NCI-H510A (cell line): Measurements from ENCODE around the gene RASSF5.
A peak's percentile ranks its signal among the peaks of the same experiment; 100 is the strongest.
"Not testable (repeated sequence)": the region's sequence is repeated elsewhere in the genome, so short reads cannot be mapped to it uniquely, and the experiment has no call there.

Source experiments
- DNase-seq: peaks from one replicate; lab custom pipeline; 2025; lab: John Stamatoyannopoulos, UW

Gene RASSF5

DNA sequence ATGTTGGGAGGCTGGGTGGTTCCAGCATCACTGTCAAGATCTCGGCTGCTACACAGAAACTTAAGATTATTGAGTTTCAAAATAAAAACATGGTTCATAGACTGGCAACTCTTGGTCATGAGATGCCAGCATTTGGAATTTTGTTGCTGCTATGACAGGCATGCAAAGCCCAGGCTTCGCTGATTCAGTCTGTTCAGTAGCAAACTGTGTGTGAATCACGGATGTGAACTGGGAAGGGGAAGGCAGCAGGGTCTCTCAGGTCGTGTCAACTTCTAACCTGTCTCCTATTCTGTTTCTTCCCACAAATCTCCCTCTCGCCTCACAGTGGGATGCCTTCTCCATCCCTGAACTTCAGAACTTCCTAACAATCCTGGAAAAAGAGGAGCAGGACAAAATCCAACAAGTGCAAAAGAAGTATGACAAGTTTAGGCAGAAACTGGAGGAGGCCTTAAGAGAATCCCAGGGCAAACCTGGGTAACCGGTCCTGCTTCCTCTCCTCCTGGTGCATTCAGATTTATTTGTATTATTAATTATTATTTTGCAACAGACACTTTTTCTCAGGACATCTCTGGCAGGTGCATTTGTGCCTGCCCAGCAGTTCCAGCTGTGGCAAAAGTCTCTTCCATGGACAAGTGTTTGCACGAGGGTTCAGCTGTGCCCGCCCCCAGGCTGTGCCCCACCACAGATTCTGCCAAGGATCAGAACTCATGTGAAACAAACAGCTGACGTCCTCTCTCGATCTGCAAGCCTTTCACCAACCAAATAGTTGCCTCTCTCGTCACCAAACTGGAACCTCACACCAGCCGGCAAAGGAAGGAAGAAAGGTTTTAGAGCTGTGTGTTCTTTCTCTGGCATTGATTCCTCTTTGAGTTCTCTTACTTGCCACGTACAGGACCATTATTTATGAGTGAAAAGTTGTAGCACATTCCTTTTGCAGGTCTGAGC, 79.4 kb downstream of the RASSF5 start:
- no peak for DNase-seq

- DNase-seq, result no peak
These were observed 80.6 kb downstream of the RASSF5 start for GRCh38 chr1:206587904-206588303.

DNA sequence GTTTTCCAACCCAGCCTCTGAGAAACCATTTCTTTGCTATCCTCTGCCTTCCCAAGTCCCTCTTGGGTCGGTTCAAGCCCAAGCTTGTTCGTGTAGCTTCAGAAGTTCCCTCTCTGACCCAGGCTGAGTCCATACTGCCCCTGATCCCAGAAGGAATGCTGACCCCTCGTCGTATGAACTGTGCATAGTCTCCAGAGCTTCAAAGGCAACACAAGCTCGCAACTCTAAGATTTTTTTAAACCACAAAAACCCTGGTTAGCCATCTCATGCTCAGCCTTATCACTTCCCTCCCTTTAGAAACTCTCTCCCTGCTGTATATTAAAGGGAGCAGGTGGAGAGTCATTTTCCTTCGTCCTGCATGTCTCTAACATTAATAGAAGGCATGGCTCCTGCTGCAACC, 81.2 kb downstream of the RASSF5 start:
- DNase-seq, result no peak

DNA sequence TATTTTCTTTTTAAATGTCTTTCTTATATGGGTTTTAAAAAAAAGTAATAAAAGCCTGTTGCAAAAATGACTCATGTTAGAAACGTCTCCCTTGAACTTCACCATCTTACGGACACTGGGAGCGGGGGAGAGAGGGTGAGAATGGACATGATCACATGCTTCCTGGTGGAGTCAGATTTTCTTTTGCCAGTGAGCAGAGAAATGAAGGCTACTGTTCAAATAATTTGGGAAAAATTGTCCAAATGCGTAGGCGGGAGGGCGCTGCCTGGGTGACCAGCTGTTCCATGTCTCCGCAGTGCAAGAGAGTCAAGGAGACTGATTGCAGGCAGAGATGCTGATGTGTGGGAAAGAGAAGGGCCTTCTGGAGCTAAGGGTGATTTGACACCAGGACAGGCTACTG, 81.9 kb downstream of the RASSF5 start:
- DNase-seq, result no peak

- DNase-seq, result no peak
These were observed 82.9 kb downstream of the RASSF5 start for GRCh38 chr1:206590025-206590758.

GRCh38 chr1:206591226-206591625, 83.9 kb downstream of the RASSF5 start:
- no peak for DNase-seq

DNA sequence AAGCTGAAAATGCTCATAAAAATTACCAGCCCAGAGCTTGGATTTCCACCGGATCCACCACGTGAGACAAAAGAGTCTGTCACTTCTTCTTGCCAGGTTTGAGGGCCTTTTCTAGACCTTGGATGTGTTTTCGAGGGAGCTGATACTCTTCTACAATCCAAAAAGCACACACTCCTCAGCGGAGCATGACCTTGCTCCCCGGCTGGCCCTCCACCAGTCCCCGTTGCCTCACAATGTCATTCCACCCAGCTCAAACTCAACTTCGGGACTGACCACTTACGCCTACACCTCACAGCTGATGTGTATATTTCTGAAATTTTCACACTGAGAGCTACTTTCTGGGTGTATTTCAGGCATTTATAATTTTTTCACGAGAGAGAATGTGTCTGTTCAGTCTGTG, 84.4 kb downstream of the RASSF5 start:
- DNase-seq, result no peak

- no peak for DNase-seq
These were observed 86.1 kb downstream of the RASSF5 start for GRCh38 chr1:206593351-206593925.

- no peak for DNase-seq
These were observed 88.4 kb downstream of the RASSF5 start for GRCh38 chr1:206595581-206596318.

GRCh38 chr1:206596319-206596666, 89.0 kb downstream of the RASSF5 start:
- DNase-seq, result no peak

GRCh38 chr1:206600527-206600926, 93.2 kb downstream of the RASSF5 start:
- no peak for DNase-seq

DNA sequence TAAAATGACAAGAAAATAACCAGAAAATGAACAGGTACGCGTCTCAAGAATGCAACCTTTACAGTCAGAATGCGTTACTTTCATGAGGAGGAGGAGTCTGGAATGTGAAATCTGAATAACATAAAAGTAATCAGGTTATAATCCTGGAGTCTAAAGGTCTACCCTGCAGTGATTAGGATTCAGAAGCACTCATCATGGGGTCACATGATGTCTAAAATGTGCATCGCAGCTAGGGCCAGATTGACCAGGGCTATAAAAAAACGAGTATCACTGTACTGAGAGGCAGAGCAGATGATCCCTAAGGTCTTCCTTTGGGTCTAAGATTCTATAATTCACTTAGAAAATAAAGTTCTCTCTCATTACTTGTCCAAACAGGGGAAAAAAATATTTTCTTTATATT, 97.5 kb downstream of the RASSF5 start:
- DNase-seq, result no peak

DNA sequence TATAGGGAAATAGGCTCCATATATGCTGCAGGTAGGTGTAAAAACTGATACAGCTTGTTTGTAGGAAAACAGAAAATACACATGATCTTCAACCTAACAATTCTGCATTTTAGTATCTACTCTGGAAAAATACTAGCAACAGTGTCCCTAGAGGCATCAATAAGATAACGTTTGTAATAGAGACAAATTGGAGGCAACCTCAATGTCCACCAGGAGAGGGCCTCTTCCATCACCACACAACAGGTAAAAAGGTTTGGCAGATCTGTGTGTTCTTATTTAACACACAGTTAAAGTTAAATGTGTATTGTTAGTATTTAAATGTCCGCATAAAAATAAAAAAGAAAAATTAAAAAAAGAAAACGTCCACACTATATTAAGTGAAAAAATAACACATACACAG, 99.5 kb downstream of the RASSF5 start:
- peak; percentile 16 for DNase-seq

GRCh38 chr1:206608108-206608698, 100.9 kb downstream of the RASSF5 start:
- DNase-seq, result peak; percentile 3

- no peak for DNase-seq
These were observed 102.1 kb downstream of the RASSF5 start for GRCh38 chr1:206609229-206609991.

DNA sequence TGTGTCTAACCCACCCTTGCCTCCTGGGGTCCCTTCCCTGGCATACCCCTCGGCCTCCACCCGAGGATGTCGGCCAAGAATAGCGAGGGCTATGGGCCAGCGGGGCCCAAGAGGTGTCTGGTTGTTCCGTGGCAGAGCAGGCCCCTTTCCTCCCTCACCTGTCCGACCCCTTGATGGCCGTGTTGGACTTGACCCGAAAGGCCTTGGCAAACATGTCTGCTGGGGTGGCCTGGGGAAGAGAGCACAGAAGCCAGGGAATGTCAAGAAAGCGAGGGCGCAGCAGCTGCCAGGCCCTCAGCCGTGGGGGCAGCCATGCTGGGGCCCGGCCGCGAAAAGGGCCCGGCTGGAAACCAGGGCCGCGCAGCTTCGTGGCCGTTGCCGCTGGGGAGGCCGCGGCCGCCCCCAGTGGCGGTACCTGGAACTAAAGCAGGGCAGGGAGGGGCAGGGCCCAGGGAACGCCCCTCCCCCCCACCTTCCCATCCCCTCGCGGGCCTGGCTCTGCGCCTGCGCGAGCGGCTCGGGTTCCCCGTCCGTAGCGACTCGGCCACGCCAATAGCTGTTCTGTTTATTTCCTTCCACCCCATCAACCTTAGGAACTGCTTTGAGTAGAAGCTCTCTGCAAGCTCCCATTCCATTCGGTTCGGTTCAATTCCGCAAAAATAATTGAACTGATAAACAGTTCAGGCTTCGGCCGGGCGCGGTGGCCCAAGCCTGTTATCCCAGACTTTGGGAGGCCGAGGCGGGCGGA, 105.0 kb downstream of the RASSF5 start, which contains the start of gene EIF2D:
Gene EIF2D, minus strand, starts transcription at position 337 of the 748 bp plus-strand sequence. Its CDS starts 123 bp downstream, at position 214.
- peak; percentile 73 for DNase-seq

- DNase-seq, result not testable (repeated sequence)
These were observed 119.1 kb downstream of the RASSF5 start for GRCh38 chr1:206626396-206626795.

GRCh38 chr1:206628916-206629315, 121.6 kb downstream of the RASSF5 start:
- no peak for DNase-seq

DNA sequence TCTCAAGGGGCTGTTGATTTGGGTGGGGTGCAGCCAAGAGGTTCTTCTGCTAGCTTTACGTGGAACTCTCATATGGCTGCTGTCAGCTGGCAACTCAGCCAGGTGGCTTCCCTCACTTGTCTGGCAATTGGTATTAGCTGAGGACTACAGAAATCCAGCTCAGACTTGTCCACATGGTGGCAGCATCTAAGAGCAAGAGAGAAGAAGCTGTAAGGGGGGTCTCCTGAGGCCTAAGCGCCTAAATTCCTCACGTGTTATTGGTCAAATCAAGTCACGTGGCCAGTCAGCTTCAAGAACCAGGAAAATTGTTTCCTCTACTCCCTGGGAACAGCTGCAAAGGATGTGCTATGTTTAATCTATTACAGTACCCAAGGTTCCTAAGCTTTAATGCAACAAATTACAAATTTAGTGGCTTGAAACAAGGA, 123.8 kb downstream of the RASSF5 start:
- peak; percentile 69 for DNase-seq

DNA sequence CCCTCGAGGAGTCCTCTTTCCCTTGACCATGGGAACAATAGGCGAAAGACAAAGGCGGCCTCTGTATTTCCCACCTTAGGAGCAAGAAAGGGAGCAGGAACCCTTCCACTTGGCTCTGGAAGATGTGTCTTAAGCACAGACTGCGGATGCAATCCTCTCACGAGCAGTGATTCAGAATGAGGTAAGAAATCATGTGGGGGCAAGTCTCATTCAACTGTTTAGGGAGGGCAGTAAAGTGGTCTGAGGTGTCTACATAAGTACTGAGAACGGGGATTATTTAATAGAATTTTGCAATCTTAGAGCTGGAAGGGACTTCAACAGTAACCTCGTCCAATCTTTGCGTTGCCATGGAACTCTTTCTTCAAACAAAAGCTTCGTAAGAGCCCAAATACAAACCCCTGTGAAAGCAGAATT, 126.4 kb downstream of the RASSF5 start:
- DNase-seq, result no peak
